Peyer's patch (tissue), 4 donors: ENCODE measurements around the gene LGALS4.

ENCODE experiments used
- POLR2A ChIP-seq, 2 donors: fragments of 450-650 bp; IDR thresholded peaks; one replicate each; pipeline ENCODE4 v1.5.1; 2017; ENCODE audit warnings: antibody characterized with exemption in 2 of 2, mild to moderate bottlenecking in 2 of 2, moderate library complexity in 2 of 2
- TF ChIP-seq, protein P1 (sequence below), 6 experiments: fragments of 450-650 bp in 4 of 6; fragments of 200-600 bp in 2 of 6; sonication (generic) in 1 of 6; IDR thresholded peaks; one replicate each; pipeline ENCODE4 v1.5.1; 2017 to 2019; ENCODE audit warnings: antibody characterized with exemption in 6 of 6, mild to moderate bottlenecking in 3 of 6, moderate library complexity in 1 of 6

- TF ChIP-seq, protein P1, sequence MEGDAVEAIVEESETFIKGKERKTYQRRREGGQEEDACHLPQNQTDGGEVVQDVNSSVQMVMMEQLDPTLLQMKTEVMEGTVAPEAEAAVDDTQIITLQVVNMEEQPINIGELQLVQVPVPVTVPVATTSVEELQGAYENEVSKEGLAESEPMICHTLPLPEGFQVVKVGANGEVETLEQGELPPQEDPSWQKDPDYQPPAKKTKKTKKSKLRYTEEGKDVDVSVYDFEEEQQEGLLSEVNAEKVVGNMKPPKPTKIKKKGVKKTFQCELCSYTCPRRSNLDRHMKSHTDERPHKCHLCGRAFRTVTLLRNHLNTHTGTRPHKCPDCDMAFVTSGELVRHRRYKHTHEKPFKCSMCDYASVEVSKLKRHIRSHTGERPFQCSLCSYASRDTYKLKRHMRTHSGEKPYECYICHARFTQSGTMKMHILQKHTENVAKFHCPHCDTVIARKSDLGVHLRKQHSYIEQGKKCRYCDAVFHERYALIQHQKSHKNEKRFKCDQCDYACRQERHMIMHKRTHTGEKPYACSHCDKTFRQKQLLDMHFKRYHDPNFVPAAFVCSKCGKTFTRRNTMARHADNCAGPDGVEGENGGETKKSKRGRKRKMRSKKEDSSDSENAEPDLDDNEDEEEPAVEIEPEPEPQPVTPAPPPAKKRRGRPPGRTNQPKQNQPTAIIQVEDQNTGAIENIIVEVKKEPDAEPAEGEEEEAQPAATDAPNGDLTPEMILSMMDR (IDR thresholded peaks at IDR 0.05): no peak
- TF ChIP-seq POLR2A (IDR thresholded peaks at IDR 0.05): no peak
These were observed 17.4 kb upstream of the LGALS4 start for GRCh38 chr19:38830039-38830733.
